RWPE2 (cell line): ENCODE data around the gene KCTD3.

Source experiments
- ATAC-seq: fragments of 200-7000 bp; cut with Tn5 transposase; 3 replicates; pipeline ENCODE4 v1.9.1; 2021; ENCODE audit warnings: low read depth
- DNase-seq: peaks from one replicate; pipeline ENCODE4 v3.0.0-alpha.2; 2020; ENCODE audit warnings: low spot score
- H3K27ac ChIP-seq: fragments of 450-650 bp; 2 replicates; pipeline ENCODE4 v1.5.1; 2017; ENCODE audit warnings: mild to moderate bottlenecking; ENCODE audit not compliant: poor library complexity, severe bottlenecking
- H3K27me3 ChIP-seq: fragments of 250-450 bp; sonication (Bioruptor Pico); 2 replicates; pipeline ENCODE4 v1.5.1; 2021; ENCODE audit warnings: mild to moderate bottlenecking, moderate library complexity; ENCODE audit not compliant: insufficient read depth, poor library complexity, severe bottlenecking
- H3K36me3 ChIP-seq: fragments of 250-450 bp; sonication (Bioruptor Pico); 2 replicates; pipeline ENCODE4 v1.5.1; 2020; ENCODE audit warnings: low read depth, mild to moderate bottlenecking, moderate library complexity
- H3K4me1 ChIP-seq: fragments of 250-450 bp; sonication (Bioruptor Pico); 2 replicates; pipeline ENCODE4 v1.5.1; 2021; ENCODE audit warnings: mild to moderate bottlenecking, moderate library complexity; ENCODE audit not compliant: insufficient read depth, poor library complexity, severe bottlenecking
- H3K4me3 ChIP-seq: fragments of 250-450 bp; sonication (Bioruptor Pico); 2 replicates; pipeline ENCODE4 v1.5.1; 2021; ENCODE audit warnings: mild to moderate bottlenecking, moderate library complexity; ENCODE audit not compliant: severe bottlenecking
- H3K9me3 ChIP-seq: fragments of 250-450 bp; sonication (Bioruptor Pico); 2 replicates; pipeline ENCODE4 v1.5.1; 2021; ENCODE audit warnings: mild to moderate bottlenecking, moderate library complexity; ENCODE audit not compliant: severe bottlenecking
- TF ChIP-seq, protein P1 (sequence below): fragments of 450-650 bp; IDR thresholded peaks from one replicate; pipeline ENCODE4 v1.5.1; 2017; ENCODE audit warnings: mild to moderate bottlenecking, moderate library complexity; ENCODE audit not compliant: poor library complexity, severe bottlenecking

The KCTD3 gene

GRCh38 chr1:215636258-215636965, 69.3 kb downstream of the KCTD3 start:
- DNase-seq (no peak), ATAC-seq (no peak)
- H3K4me1 ChIP-seq = no peaks in the 10 kb centered on the region
- TF ChIP-seq, protein P1, sequence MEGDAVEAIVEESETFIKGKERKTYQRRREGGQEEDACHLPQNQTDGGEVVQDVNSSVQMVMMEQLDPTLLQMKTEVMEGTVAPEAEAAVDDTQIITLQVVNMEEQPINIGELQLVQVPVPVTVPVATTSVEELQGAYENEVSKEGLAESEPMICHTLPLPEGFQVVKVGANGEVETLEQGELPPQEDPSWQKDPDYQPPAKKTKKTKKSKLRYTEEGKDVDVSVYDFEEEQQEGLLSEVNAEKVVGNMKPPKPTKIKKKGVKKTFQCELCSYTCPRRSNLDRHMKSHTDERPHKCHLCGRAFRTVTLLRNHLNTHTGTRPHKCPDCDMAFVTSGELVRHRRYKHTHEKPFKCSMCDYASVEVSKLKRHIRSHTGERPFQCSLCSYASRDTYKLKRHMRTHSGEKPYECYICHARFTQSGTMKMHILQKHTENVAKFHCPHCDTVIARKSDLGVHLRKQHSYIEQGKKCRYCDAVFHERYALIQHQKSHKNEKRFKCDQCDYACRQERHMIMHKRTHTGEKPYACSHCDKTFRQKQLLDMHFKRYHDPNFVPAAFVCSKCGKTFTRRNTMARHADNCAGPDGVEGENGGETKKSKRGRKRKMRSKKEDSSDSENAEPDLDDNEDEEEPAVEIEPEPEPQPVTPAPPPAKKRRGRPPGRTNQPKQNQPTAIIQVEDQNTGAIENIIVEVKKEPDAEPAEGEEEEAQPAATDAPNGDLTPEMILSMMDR = no peak
- H3K27ac ChIP-seq = no peak overlapping the region
- no peaks in the 10 kb centered on the region for H3K9me3 ChIP-seq
- no peak overlapping the region for H3K4me3 ChIP-seq
- H3K36me3 ChIP-seq = no peaks in the 10 kb centered on the region
- H3K27me3 ChIP-seq = no peaks in the 10 kb centered on the region

DNA sequence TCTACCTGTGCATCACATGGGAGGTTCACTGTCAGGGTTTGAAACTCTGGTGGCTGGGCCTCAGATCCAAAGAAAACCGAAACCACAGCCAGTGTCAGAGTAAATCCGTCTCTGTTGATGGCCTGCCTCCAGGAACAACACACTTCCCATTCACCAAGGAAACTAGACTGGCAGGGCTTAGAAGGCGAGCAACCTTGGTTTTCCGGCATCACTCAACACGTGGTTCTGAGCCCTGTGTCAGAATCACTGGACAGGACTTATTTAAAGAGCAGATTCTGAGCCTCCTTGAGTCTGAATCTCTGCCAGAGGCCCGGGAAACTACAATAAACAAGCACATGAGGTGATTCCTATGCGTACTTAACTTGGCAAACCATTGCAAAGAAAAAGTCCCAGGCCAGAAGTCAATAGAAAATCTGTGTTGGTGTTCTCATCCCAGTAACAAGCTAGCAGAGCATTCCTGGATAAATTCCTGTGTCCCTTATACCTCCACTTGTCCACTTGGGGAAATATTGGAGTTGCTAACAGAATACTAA, 70.0 kb downstream of the KCTD3 start:
- TF ChIP-seq, protein P1 = no peak
- Histone ChIP-seq H3K4me1 (no peaks in the 10 kb centered on the region), H3K4me3 (no peak overlapping the region), H3K36me3 (no peaks in the 10 kb centered on the region), H3K9me3 (no peaks in the 10 kb centered on the region), H3K27ac (no peak overlapping the region), H3K27me3 (no peaks in the 10 kb centered on the region)
- ATAC-seq (no peak), DNase-seq (no peak)

DNA sequence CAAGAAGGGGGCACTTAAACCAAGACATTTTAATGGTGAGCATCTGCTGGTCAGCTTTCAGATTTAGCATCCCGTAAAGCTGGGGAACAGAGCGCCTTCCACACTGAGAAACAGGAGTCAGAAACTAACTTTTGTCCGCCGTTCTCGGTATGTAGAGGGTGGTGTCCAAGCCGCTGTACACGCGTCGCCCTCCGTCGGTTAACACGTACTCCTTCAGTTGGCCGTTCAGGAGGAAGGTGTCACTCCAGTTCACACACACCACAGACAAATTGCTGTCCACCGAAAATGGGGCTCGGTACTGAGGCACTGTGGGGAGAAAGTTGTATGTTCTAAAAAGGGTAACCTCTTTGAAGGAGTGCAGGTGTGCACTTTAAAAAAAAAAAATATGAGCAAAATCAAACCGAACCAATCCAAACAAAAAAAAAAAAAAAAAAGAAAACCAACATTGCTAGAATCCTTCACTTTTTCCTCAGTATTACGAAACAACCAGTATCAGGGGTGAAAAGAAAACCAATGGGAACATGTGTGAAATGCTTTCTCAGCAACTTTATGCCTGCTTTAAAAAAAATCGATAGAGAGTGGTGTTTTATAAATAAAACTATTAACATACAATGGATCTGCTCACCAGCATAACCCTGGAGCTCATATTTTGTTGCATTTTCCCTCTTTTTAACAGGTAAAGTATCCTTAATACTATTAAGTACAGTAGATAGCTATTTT, 73.5 kb downstream of the KCTD3 start:
- Histone ChIP-seq H3K4me3 (no peak overlapping the region), H3K27me3 (no peaks in the 10 kb centered on the region), H3K27ac (no peak overlapping the region), H3K9me3 (no peaks in the 10 kb centered on the region), H3K4me1 (no peaks in the 10 kb centered on the region), H3K36me3 (no peaks in the 10 kb centered on the region)
- DNase-seq (no peak), ATAC-seq (no peak)
- TF ChIP-seq, protein P1 = no peak

DNA sequence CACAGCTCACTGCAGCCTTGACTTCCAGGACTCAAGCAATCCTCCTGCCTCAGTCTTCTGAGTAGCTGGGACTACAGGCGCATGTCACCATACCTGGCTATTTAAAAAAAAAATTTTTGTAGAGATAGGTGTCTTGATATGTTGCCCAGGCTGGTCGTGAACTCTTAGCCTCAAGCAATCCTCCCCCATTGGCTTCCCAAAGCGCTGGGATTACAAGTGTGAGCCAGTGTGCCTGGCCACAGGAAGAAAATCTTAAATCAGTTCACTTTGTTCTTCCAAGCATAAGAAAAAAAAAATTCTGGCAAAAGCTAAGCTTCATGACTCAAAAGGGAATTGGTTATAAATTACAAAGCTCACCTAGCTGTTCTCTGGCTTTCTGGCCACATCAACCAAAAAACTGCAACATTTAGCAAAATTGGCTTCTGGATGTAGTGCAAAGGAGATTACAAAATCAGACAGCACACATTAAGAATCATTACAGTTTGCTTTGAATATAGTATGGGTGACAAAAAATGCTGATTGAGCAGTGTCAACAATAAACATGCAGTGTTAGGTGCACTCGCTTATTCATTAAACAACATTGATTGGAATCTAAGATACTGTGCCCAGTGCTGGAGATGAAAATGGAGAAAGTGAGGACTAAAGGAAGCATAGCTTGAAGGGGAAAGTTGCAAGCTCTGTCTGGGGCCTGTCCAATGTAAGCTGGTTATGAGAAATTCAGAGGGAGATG, 76.7 kb downstream of the KCTD3 start:
- ATAC-seq (no peak), DNase-seq (no peak)
- Histone ChIP-seq H3K9me3 (no peaks in the 10 kb centered on the region), H3K27me3 (no peaks in the 10 kb centered on the region), H3K36me3 (no peaks in the 10 kb centered on the region), H3K27ac (no peak overlapping the region), H3K4me1 (no peaks in the 10 kb centered on the region), H3K4me3 (no peak overlapping the region)
- TF ChIP-seq, protein P1 = no peak
